GM18870 (cell line): ENCODE data around the gene SRSF6.
"Not testable (repeated sequence)": the region's sequence is repeated elsewhere in the genome, so short reads cannot be mapped to it uniquely, and the experiment has no call there.

Source experiments
- ATAC-seq: cut with Tn5 transposase; IDR thresholded peaks from one replicate; pipeline ENCODE4 v1.9.1; 2021; ENCODE audit warnings: moderate library complexity; ENCODE audit not compliant: unreplicated experiment

Gene SRSF6

DNA sequence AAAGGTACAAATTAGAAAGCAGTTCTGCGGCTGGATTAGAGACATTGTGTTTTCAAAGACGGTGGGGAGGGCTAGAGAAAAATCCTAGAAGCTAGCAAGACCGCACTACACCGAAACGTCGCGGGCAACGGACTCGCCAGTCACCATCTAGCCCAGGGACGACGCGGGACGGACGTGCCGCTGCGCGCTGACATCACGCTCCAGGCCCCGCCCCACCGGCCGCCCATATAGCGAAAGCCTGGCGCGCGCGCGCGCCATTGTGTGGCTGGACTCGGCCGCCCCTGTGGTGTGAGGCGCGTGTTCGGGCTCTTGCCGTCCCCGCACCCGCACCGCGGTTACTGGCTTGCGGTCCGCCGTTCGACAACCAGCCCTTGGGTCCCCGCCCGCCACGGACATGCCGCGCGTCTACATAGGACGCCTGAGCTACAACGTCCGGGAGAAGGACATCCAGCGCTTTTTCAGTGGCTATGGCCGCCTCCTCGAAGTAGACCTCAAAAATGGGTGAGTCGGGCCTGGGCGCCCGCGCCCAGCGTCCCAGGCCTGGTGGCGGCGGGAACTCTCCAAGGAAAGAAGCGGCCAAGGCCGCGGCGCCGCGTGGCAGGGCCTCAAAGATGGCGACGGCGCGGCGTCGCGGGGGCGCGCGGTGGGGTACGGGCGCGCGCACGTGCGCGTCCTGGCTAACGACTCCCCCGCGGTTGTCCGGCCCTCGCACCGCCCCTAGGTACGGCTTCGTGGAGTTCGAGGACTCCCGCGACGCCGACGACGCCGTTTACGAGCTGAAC is at the start of gene SRSF6:
Gene SRSF6, plus strand, starts transcription at position 257 of the 782 bp plus-strand sequence. Its CDS starts 138 bp downstream, at position 395.
- peak; percentile 60 for ATAC-seq

DNA sequence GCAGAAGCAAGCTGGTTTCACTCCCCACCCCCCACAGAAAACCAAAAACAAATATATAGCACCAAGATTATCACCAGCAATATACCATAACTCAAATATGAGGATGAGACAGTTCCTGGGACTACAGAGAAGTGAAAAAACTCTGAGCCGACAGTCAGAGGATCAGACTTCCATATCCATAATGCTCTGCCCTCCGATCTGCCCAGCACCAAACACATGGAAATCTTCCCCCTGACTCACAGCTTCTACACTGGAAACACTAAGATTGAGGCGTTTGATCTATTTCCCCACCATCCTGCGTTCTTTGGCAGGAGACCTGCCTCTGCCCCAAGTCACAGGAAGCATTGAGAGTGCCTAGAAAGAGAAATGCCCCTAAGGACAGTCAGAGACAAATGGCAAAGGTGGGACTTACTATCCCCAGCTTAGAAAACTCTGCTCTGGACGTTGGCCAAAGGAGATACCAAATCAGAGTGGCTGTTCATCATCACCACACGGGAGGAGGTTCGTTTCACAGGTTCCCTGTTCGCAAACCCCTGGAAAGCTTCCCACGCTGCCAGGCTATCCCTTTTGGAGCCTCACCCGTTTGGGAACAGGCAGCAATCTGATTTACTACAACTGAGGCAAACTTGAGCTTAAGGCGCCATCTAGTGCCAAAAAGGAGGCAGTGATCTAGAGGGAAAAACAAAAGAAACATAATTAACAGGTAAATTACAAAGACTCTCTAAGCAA is 48.7 kb upstream of the SRSF6 start:
- no peak for ATAC-seq

DNA sequence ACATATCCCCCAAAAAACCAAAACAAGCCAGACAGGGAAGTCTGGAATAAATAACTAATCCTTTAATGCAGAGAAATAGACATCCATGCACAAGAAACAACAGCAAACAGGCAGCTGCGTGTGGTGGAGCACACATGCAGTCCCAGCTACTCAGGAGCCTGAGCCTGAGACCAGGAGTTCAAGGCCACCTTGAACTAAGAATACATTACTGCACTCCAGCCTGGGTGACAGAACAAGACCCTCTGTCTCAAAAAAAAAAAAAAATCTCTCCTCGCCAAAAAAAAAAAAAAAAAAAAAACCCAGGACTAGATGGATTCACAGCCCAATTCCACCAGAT is 48.2 kb upstream of the SRSF6 start:
- no peak for ATAC-seq

DNA sequence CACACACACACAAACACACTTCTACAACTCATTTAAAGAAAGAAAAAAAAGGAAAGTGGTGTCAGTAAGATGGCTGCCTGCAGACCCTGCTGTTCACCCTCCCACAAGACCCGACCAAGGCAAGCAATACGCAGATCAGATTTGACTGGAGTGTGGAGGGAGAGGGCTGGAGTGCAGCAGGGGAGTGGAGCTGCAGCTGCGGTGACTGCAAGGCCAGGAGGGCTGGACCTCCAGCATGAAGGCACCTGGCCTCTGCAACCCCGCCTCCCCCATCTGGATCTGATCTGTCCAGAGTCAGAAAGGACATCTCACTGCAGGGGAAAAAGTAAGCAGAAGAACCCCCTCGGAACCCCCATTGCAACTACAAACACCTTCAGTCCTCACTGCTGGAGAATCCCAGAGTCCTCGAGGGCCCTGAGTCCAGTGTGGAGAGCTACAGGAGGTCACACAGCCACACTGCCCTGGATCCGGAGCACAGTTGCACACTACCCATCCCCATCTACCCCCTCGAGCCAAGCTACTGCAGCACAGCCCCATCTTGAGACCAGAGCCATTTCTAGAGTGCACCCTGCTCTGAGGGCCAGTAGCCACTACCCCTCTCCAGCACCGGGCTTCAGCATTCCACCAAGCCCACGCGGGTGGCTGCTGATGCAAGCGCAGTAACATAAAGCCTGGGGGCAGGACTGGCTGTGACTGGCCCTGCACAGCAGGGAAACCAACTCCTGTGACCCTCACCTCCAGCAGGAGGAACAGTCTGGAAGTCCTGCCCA is 41.9 kb upstream of the SRSF6 start:
- no peak for ATAC-seq

DNA sequence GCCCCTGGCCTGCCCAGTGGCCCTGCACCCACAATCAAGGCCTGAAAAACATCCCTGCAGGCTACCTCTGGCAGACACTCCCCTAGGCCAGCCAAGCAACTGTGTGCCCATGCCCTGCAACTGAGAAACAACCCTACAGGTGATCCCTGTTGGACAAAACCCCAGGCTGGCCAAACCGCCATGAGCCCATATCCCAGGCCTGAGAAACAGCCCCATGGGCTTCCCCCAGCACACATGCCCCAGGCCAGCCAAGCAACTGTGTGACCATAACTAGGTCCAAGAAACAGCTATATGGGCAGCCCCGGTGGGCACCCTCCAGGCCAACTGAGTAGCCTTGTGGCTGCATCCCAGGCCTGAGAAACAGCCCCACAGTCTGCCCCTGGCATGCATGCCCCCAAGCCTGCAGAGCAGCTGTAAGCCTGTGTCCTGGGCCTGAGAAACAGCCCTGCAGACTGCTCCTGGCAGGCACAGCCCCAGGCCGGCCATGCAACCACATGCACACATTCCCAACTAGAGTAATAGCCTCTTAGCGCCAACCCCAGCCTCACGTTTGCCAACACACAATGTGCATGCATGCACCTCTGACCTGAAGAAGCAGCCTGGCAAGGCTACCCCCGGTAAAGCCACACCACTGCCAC is 41.0 kb upstream of the SRSF6 start:
- no peak for ATAC-seq

DNA sequence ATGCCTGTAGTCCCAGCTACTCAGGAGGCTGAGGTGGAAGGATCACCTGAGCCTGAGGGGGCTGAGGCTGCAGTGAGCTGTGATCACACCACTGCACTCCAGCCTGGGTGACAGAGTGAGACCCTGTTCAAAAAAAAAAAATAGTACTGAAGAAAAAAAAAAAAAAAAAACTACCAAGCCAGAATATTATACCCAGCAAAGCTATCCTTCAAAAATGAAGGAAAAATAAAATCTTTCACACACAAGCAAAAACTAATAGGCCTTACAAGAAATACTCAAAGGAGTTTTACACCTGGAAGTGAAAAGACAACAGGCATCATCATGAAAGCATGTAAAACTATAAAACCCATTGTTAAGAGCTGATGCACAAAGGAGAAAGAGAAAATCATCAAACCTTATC is 37.5 kb upstream of the SRSF6 start:
- ATAC-seq: no peak

DNA sequence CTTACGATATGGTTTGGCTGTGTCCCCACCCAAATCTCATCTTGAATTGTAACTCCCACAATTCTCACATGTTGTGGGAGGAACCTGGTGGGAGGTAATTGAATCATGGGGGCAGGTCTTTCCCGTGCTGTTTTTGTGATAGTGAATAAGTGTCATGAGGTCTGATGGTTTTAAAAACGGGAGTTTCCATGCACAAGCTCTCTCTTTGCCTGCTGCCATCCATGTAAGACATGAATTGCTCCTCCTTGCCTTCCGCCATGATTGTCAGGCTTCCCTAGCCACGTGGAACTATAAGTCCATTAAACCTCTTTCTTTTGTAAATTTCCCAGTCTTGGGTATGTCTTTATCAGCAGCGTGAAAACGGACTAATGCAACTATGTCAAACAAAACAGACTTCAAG is 36.8 kb upstream of the SRSF6 start:
- ATAC-seq: not testable (repeated sequence)

DNA sequence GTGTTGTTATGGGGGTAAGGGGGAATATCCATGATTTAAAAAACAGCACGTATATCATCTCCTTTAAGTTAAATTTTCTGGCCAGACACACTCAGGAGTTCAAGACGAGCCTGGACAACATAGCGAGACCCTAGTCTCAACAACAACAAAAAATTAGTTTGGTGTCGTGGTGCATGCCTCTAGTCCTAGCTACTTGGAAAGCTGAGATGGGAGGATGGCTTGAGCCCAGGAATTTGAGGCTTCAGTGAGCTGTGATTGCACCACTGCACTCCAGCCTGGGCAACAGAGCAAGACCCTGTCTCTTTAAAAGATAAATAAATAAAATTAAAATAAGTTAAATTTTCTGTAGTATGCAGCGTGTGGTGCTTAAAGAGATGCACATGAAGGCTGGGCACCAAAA is 31.5 kb upstream of the SRSF6 start:
- ATAC-seq: no peak

DNA sequence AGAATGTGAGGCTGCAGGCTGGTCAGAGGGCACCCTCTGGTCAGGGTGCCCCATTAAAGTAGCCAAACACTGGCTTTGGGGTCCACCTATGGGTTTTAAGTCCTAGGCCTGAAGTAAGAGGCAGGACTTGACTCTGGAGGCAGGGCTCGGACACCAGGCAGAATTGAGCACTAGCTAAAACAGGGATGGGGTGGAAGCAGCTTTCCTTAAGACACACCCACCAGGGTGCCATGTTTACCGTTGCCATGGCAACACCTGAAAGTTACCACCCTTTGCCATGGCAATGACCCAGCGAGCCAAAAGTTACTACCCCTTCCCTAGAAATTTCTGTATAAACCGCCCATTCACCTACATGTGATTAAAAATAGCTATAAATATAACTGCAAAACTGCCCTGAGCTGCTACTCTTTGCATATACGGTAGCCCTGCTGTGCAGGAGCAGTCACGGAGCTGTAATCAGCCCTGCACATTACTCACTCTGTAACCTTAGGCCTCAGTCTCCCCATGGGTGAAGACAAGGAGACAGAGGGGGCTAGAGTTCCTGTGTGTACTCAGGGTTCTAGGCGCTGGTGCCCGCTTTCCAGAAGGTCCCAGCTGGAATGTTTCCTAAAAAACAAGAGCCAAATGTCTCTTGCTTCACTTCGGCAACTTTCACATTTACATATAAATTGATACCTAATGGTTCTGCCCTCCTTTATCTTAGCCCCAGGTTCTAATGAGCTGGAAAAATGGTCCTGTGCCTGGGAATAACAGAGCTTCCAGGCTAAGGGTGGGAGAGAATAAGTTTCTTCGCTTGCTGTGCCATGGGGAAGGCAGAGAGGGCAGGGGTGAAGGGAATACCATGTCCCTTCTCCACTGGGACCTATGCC is 27.2 kb upstream of the SRSF6 start:
- no peak for ATAC-seq

DNA sequence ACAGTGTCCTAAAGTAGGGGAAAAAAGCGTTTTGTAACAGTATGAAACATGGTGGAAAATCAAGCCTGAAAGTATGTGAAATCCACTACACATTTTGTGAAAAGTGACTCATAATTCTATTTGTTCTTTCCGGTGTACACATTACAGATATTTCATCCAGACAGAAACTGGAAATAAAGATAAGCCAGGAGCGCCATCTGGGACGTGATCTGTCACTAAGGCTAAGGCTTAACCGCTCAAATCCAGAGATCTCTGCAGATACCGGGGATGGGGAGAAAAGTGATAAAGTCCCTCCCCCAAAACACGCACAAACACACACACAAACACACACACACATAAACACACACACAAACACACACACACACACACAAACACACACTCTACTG is 26.6 kb upstream of the SRSF6 start:
- no peak for ATAC-seq

DNA sequence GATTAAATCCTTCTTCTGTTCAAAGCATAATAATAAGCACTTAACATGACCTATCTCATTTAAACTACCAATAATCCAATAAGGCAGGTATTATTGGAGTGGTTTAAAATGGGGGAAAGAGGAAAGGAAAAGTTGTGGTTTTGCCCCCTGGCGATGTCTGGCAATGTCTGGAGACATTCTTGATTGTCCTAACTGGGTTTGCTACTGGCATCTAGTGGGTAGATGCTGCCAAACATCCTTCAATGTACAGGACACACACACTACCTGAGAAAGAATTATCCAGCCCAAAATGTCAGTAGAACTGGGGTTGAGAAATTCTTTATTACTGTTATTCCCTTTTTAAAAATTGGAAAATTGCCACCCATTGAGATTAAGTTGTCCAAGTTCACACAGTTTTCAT is 25.2 kb upstream of the SRSF6 start:
- ATAC-seq: no peak

DNA sequence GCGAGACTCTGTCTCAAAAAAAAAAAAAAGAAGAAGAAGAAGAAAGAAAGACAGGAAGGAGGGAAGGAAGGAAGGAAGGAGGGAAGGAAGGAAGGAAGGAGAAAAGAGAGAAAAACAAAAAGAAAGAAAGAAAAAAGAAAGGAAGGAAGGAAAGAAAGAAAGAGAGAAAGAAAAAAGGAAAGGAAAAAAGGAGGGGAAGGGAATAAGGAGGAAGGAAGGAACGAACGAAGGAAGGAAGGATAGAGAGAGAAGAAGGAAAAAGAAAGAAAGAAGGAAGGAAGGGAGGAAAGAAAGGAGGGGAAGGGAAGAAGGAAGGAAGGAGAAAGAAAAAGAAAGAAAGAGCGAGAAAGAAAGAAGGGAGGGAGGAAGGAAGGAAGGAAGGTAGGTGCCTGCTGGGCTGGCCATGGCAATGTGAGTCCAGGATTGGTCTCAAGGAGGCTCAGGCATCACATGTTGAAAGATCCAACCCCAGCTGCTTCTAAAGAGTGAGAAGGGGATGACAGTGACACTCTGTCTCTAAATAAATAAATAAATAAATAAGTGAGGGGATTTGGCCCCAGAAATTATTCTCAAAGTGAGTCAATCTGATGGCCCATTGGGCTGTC is 24.3 kb upstream of the SRSF6 start:
- ATAC-seq: no peak

DNA sequence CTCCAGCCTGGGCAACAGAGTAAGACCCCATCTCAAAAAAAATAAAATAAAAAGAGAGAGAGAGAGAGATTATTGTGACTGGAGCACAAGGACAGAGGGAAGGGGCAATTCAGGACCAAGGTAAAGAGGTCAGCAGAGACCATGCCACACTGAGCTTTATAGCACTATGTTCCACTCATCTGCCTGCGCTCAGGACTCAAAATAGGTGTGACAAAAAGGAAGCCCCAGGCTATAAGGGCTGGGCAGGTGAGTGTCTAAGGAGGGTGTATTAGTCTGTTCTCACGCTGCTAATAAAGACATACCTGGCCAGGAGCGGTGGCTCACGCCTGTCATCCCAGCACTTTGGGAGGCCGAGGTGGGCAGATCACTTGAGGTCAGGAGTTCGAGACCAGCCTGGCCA is 23.1 kb upstream of the SRSF6 start:
- ATAC-seq: no peak

DNA sequence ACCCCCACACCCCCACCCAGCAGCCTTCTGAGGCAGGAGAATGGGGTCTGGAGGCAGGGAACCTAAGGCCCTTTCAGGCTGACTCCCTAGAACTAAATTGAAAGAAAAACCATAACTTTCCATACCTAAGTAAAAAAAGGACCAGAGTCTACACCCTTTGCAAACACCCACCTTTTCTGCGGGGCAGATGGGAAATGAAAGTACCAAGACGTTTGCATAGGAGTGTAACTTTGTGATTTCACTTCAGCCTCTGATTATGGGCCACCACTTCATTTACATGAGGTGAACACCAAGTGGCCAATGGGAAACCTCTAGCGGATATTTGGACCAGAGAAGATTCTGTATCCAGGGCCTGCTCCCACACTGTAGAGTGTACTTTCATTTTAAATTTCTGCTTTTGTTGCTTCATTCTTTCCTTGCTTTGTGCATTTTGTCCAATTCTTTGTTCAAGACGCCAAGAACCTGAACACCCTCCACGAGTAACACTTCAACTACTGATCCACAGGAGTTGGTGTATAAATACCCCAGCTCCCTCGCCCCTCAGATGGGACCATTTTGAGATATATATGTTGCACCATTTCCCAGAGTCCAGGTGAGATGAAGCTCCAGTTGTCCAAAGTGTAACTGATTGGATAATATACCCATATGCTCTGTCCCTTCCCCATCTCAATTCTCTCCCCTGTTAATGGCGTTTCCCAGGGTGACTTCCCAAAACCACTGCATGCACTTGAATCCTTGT is 18.9 kb upstream of the SRSF6 start:
- no peak for ATAC-seq

DNA sequence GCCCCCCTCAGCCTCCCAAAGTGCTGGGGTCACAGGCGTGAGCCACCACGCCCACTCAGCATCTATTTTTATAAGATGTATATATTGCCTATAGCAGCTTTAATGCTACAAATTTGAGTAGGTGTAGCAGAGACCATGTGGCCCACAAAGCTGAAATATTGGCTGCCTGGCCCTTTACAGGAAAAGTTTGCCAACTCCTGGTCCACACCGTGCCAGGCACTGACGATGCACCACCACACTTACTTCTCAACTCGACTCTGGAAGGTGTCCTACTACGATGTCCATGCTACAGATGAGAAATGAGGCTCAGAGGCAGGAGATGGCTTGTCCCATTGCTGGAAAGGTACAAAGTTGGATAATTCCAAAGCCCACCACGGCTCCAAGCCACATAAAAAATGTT is 17.2 kb upstream of the SRSF6 start:
- no peak for ATAC-seq

DNA sequence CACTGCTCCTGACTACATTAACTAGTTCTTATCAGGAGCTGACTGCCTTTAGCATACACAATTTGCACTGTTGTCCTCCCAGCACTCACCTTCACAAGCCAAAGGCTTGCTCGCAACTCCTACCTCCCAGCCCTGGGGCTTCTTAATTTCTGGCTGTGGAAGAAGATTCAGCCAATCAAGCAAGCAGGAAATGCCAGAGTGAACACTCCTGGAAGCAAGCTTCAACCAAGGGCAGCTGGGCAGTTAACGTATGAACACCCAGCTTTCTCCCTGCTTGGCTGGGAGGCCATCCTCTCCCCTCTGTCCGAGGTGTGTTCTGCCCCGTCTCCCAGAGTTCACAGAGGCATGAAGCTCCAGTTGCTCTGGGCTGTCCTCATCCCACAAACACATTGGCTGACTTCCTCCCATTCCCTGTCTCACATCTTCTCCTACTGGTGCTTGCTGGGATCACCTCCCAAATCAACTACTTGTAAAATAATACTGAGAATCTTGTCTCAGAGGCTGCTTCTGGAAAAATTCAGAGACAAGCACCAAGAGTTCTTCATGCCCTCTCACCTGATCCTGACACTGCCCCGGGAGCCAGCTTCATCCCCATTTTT is 15.3 kb upstream of the SRSF6 start:
- ATAC-seq: no peak

DNA sequence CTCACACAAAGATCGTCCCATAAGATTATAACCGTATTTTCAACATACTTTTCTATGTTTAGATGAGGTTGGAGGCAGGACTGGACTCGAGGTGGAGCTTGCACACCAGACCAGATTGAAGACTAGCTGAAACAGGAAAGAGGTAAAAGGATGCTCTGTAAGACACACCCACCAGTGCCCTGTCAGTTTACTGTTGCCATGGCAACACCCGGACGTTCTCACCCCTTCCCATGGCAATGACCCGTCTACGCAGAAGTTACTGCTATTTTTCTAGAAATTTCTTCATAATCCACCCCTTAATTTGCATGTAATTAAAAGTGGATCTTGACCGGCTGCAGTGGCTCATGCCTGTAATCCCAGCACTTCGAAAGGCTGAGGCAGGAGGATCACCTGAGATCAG is 13.6 kb upstream of the SRSF6 start:
- no peak for ATAC-seq

DNA sequence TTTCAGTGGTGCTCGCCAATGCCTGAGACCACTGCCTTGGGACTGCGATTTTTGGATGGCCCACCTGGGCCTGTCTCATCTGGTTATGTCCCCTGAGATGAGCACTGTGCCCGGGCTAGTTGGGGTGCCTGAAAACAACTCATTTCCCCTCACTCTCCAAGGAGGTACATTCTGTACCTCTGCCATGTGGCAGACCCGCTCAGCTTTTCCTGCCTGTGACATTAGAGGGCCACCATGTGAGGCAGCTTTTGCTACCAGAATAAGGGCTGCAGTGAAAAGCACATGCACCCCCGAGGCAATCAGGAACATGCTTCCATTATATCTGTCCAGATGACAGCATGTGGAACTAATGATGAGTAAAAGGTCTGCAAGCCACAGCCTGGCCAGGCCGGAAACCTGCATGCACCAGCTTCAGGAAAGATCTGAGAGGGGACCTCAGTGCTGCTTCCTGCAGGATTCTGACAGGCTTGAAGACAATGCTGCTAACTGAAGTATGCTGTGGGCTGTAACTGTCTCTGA is 11.3 kb upstream of the SRSF6 start:
- no peak for ATAC-seq

DNA sequence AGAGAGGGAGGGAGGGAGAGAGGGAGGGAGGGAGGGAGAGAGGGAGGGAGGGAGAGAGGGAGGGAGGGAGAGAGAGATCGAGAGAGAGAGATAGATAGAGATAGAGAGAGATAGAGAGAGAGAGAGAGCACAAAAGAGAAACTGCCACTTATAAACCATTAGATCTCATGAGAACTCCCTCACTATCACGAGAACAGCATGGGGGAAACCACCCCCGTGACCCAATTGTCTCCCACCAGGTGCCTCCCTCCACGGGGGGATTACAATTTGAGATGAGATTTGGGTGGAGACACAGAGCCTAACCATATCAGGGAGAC is 9.3 kb upstream of the SRSF6 start:
- ATAC-seq: not testable (repeated sequence)
